Neuronal stem cell (in vitro differentiated cells): ENCODE data around the gene PSG7.
"Not testable (repeated sequence)": the region's sequence is repeated elsewhere in the genome, so short reads cannot be mapped to it uniquely, and the experiment has no call there.

Experiments
- DNase-seq: peaks from one replicate; pipeline ENCODE4 v3.0.0-alpha.2; 2013; ENCODE audit warnings: low spot score
- H2AFZ ChIP-seq: one replicate; pipeline ENCODE4 v1.6.1; 2013; ENCODE audit warnings: mild to moderate bottlenecking, low read length, inconsistent platforms
- H2AK5ac ChIP-seq: 2 replicates; pipeline ENCODE4 v1.6.1; 2013; ENCODE audit warnings: low read depth, mild to moderate bottlenecking, inconsistent platforms, low read length, moderate library complexity, mixed read lengths
- H2BK120ac ChIP-seq: 2 replicates; pipeline ENCODE4 v1.6.1; 2013; ENCODE audit warnings: low read depth, mild to moderate bottlenecking, inconsistent platforms, low read length, moderate library complexity, mixed read lengths
- H2BK12ac ChIP-seq: one replicate; pipeline ENCODE4 v1.6.1; 2013; ENCODE audit warnings: low read length, inconsistent platforms
- H2BK15ac ChIP-seq: 2 replicates; pipeline ENCODE4 v1.6.1; 2013; ENCODE audit warnings: mild to moderate bottlenecking, low read length, inconsistent platforms, mixed read lengths
- H2BK5ac ChIP-seq: one replicate; pipeline ENCODE4 v1.6.1; 2013; ENCODE audit warnings: inconsistent platforms, mild to moderate bottlenecking, low read length, moderate library complexity
- H3K14ac ChIP-seq: one replicate; pipeline ENCODE4 v1.6.1; 2013; ENCODE audit warnings: low read length, inconsistent platforms
- H3K18ac ChIP-seq: 2 replicates; pipeline ENCODE4 v1.6.1; 2013; ENCODE audit warnings: low read length, inconsistent platforms
- H3K23ac ChIP-seq: 2 replicates; pipeline ENCODE4 v1.6.1; 2013; ENCODE audit warnings: low read depth, mild to moderate bottlenecking, mixed read lengths, low read length, inconsistent platforms; ENCODE audit not compliant: poor library complexity
- H3K27ac ChIP-seq: replicated peaks from 3 replicates; pipeline ENCODE4 v1.5.1; 2013; ENCODE audit warnings: low read length, inconsistent platforms
- H3K27me3 ChIP-seq, 3 experiments: 2 replicates each; pipeline ENCODE4 v1.6.1; 2013; ENCODE audit warnings: low read length in 3 of 3, mild to moderate bottlenecking in 2 of 3, inconsistent platforms in 1 of 3, low read depth in 1 of 3, mixed read lengths in 1 of 3, moderate library complexity in 1 of 3; ENCODE audit not compliant: control insufficient read depth in 3 of 3, insufficient read depth in 3 of 3
- H3K36me3 ChIP-seq, 2 donors: replicated peaks in 1 of 2; 2 replicates each; pipeline ENCODE4 v1.6.1; 2013; ENCODE audit warnings: low read length in 2 of 2; ENCODE audit not compliant: control insufficient read depth in 2 of 2, insufficient read depth in 2 of 2
- H3K4ac ChIP-seq: 2 replicates; pipeline ENCODE4 v1.6.1; 2013; ENCODE audit warnings: inconsistent platforms, mild to moderate bottlenecking, low read length, moderate library complexity
- H3K4me1 ChIP-seq, 2 donors: 1 replicate in 1 of 2; 2 replicates in 1 of 2; pipeline ENCODE4 v1.6.1; 2013; ENCODE audit warnings: low read length in 2 of 2, low read depth in 1 of 2; ENCODE audit not compliant: control insufficient read depth in 2 of 2, insufficient read depth in 1 of 2
- H3K4me2 ChIP-seq: one replicate; pipeline ENCODE4 v1.6.1; 2013; ENCODE audit warnings: mild to moderate bottlenecking, low read length, inconsistent platforms; ENCODE audit not compliant: insufficient read depth, poor library complexity, severe bottlenecking
- H3K4me3 ChIP-seq, 2 donors: 2 replicates each; pipeline ENCODE4 v1.5.1; 2013; ENCODE audit warnings: low read length in 2 of 2, mild to moderate bottlenecking in 2 of 2, inconsistent platforms in 1 of 2, moderate library complexity in 1 of 2
- H3K79me1 ChIP-seq: one replicate; pipeline ENCODE4 v1.6.1; 2013; ENCODE audit warnings: low read depth, mild to moderate bottlenecking, inconsistent platforms, low read length, moderate library complexity
- H3K9ac ChIP-seq: one replicate; pipeline ENCODE4 v1.6.1; 2013; ENCODE audit warnings: mild to moderate bottlenecking, low read depth, low read length, inconsistent platforms; ENCODE audit not compliant: poor library complexity
- H3K9me3 ChIP-seq, 2 donors: replicated peaks in 1 of 2; 2 replicates each; pipeline versions ENCODE3 to v1.6.1; 2013; ENCODE audit warnings: low read length in 2 of 2, mild to moderate bottlenecking in 2 of 2, inconsistent platforms in 1 of 2, low read depth in 1 of 2, mixed read lengths in 1 of 2, moderate library complexity in 1 of 2; ENCODE audit not compliant: control insufficient read depth in 2 of 2, insufficient read depth in 1 of 2
- H4K8ac ChIP-seq: one replicate; pipeline ENCODE4 v1.6.1; 2013; ENCODE audit warnings: low read depth, mild to moderate bottlenecking, inconsistent platforms, low read length, moderate library complexity
- H4K91ac ChIP-seq: one replicate; pipeline ENCODE4 v1.6.1; 2013; ENCODE audit warnings: low read length, low read depth, mild to moderate bottlenecking, inconsistent platforms; ENCODE audit not compliant: poor library complexity
- WGBS, 2 donors: extraction: QIAGEN DNeasy Blood & Tissue Kit; methylation state at CpG; one replicate each; pipeline ENCODE4 v1.1.7; 2013; ENCODE audit warnings: missing lambda C conversion rate in 2 of 2, mixed read lengths in 1 of 2; ENCODE audit not compliant: insufficient read length in 2 of 2, insufficient replicate concordance in 1 of 2; ENCODE audit errors: extremely low coverage in 2 of 2; 5-methylcytosine and 5-hydroxymethylcytosine counted together

PSG7 gene

DNA sequence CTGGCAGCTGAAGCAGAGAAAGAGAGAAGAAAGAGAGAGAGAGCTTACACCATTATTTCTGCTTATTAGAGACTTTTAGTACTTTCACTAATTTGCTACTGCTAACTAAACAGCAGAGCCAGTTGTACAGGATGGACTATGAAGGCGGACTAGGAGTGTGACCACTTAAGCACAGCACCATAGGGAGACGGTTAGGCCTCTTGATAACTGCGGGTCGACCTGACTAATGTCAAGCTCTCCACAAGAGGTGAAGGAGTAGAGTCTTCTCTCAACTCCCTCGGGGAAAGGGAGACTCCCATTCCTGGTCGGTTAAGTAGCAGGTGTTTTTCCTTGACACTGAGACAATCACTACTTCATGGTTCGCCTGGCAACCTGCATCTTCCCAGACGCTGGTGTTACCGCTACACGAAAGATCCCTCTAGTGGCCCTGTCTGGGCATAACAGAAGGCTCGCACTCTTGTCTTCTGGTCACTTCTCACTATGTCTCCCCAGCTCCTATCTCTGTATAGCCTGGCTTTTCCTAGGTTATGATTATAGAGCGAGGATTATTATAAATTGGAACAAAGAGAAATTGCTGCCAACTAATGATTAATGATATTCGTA is 5.3 kb upstream of the PSG7 start:
- H3K4me2 ChIP-seq, result no peak overlapping the region
- H2AK5ac ChIP-seq, result no peak overlapping the region
- no peaks in the 10 kb centered on the region for H3K79me1 ChIP-seq
- H3K9me3 ChIP-seq, result peaks cover 0 to 10% of the 10 kb centered on the region in 2 donors
- no peak overlapping the region for H2BK15ac ChIP-seq
- H3K18ac ChIP-seq, result no peak overlapping the region
- WGBS, 2 donors, result no CpG with 5 or more reads among the region's 13 CpGs
- H3K27me3 ChIP-seq, result no peaks in the 10 kb centered on the region
- H3K36me3 ChIP-seq, result no peaks in the 10 kb centered on the region
- no peak overlapping the region for H2BK5ac ChIP-seq
- no peak overlapping the region for H2BK12ac ChIP-seq
- H3K23ac ChIP-seq, result no peak overlapping the region
- H4K91ac ChIP-seq, result no peak overlapping the region
- H3K4me1 ChIP-seq, result no peaks in the 10 kb centered on the region
- no peak overlapping the region for H3K4me3 ChIP-seq
- no peak overlapping the region for H3K27ac ChIP-seq
- no peak overlapping the region for H3K4ac ChIP-seq
- no peak overlapping the region for H4K8ac ChIP-seq
- no peak for DNase-seq
- no peak overlapping the region for H2AFZ ChIP-seq
- H3K9ac ChIP-seq, result no peak overlapping the region
- no peak overlapping the region for H2BK120ac ChIP-seq
- H3K14ac ChIP-seq, result no peak overlapping the region

DNA sequence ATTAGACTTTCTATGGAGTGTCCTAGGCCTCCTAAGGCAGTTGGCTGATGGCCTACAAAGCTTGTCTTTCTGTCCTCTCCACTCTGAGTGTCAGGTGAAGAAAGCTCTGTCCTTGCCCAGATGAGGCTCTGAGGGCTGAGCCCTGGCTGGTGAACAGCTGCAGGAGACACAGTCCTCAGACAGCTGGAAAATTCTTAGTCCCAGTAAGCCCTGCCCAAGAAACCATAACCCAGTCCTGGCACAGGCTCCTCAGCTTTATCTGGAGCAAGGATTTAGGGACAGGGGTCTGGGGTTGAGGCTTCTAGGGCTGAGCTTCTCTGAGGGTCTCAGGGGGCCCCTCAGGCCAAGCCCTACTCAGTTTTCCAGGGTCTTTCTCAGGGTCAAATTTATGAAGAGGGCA is 2.3 kb downstream of the PSG7 start:
- H3K9me3 ChIP-seq, H3K79me1 ChIP-seq, H4K91ac ChIP-seq, H3K14ac ChIP-seq, H3K4me2 ChIP-seq, H2BK15ac ChIP-seq, DNase-seq, H2AK5ac ChIP-seq, H3K18ac ChIP-seq, H3K4me3 ChIP-seq, H3K4me1 ChIP-seq, H2BK12ac ChIP-seq, H2AFZ ChIP-seq, H3K4ac ChIP-seq, H4K8ac ChIP-seq, H2BK5ac ChIP-seq, H3K27ac ChIP-seq, H3K36me3 ChIP-seq, H3K9ac ChIP-seq, H3K27me3 ChIP-seq, H2BK120ac ChIP-seq, H3K23ac ChIP-seq: not testable (repeated sequence)

DNA sequence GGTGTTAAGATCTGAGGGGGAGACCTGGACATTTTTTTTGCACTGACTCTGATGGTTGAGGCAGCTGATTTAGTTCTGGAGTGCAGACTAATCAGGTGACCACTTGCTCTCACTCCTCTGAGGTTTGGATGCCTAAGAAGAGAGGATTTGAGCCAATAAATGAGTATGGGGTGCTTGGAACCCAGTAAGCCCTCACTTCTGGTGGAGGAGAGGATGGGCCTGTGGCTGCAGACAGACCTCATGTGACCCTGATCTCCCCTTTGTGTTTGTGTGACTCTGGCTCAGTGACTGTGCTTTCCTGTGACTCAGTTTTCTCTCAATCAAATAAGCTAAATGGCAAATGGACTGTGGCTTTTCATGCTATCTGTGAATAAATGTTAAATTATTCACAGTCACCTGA is 2.8 kb downstream of the PSG7 start:
- not testable (repeated sequence) for H2AFZ ChIP-seq, H2AK5ac ChIP-seq, H3K4me3 ChIP-seq, H3K9ac ChIP-seq, H3K14ac ChIP-seq, H3K9me3 ChIP-seq, H3K27ac ChIP-seq, H3K4me2 ChIP-seq, H3K18ac ChIP-seq, DNase-seq, H3K27me3 ChIP-seq, H3K79me1 ChIP-seq, H2BK15ac ChIP-seq, H3K23ac ChIP-seq, H3K36me3 ChIP-seq, H3K4ac ChIP-seq, H2BK5ac ChIP-seq, H3K4me1 ChIP-seq, H4K8ac ChIP-seq, H4K91ac ChIP-seq, H2BK12ac ChIP-seq, H2BK120ac ChIP-seq

DNA sequence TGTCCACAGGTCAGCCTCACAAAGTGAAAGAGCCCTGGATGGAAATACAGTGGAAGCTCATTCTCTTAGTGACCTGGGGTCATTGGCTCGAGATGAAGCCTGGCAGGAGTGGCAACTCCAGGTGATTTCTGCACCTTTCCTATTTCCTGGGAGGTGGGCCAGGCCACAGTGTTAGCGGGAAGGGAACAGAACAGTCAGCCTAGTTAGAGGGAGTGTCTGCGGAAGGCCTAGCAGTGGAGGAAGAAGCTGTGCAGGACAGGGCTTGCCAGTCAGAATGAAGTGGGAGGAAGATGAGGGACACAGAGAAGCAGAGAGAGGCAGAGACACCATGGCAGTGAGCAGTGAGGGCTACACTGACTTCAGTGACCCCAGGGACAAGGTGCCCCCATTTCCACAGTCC is 3.6 kb downstream of the PSG7 start:
- H2AK5ac ChIP-seq, H4K8ac ChIP-seq, DNase-seq, H3K36me3 ChIP-seq, H2BK120ac ChIP-seq, H2AFZ ChIP-seq, H3K27me3 ChIP-seq, H3K27ac ChIP-seq, H4K91ac ChIP-seq, H3K4ac ChIP-seq, H3K4me1 ChIP-seq, H2BK5ac ChIP-seq, H2BK15ac ChIP-seq, H3K79me1 ChIP-seq, H3K23ac ChIP-seq, H3K18ac ChIP-seq, H3K9me3 ChIP-seq, H3K9ac ChIP-seq, H3K14ac ChIP-seq, H2BK12ac ChIP-seq, H3K4me3 ChIP-seq, H3K4me2 ChIP-seq: not testable (repeated sequence)
- WGBS, 2 donors, result no CpG with 5 or more reads among the region's 3 CpGs
